ENCODE data around the gene CLTB.

The CLTB gene

GRCh38 chr5:176369934-176370711, 46.2 kb downstream of the CLTB start:
- TF ChIP-seq, protein P1, sequence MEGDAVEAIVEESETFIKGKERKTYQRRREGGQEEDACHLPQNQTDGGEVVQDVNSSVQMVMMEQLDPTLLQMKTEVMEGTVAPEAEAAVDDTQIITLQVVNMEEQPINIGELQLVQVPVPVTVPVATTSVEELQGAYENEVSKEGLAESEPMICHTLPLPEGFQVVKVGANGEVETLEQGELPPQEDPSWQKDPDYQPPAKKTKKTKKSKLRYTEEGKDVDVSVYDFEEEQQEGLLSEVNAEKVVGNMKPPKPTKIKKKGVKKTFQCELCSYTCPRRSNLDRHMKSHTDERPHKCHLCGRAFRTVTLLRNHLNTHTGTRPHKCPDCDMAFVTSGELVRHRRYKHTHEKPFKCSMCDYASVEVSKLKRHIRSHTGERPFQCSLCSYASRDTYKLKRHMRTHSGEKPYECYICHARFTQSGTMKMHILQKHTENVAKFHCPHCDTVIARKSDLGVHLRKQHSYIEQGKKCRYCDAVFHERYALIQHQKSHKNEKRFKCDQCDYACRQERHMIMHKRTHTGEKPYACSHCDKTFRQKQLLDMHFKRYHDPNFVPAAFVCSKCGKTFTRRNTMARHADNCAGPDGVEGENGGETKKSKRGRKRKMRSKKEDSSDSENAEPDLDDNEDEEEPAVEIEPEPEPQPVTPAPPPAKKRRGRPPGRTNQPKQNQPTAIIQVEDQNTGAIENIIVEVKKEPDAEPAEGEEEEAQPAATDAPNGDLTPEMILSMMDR (IDR thresholded peaks at IDR 0.05; ENCODE audit: insufficient read depth, low read depth, low read length, missing control alignments) = no peak
- no peak for DNase-seq (ENCODE audit: low read depth)
- H3K4me3 ChIP-seq (ENCODE audit: low read depth, low read length) = no peak overlapping the region

- DNase-seq (ENCODE audit: low read depth) = no peak
- TF ChIP-seq, protein P1 (IDR thresholded peaks at IDR 0.05; ENCODE audit: insufficient read depth, low read depth, low read length, missing control alignments) = no peak
- no peak overlapping the region for H3K4me3 ChIP-seq (ENCODE audit: low read depth, low read length)
Measured at GRCh38 chr5:176368726-176369125, 47.6 kb downstream of the CLTB start.

DNA sequence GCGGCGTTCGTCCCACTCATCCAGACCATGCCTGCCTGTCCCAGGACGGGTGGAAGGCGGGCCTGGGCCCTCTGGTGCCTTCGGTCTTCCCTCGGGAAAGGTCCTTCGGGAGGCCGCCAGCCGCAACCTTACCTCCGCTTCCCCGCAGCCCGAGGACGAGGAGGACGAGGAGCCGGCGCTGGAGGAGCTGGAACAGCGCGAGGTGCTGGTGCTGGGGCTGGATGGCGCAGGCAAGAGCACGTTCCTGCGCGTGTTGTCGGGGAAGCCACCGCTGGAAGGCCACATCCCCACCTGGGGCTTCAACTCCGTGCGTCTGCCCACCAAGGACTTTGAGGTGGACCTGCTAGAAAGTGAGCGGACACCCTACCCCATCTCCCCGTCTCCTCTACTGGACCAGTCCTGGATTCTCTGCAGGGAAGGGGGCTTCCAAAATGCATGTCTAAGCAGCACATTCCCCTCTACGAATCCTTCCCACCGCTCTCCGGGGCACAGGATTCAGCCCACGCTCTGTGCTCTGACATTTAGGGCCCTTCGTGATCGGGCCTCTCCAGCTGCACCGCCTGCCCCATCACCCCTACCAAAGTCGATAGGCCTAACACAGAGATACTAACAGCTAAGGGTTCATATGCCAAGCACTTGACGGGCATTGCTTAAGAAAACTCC, 50.0 kb downstream of the CLTB start:
- H3K4me3 ChIP-seq (ENCODE audit: low read depth, low read length) = peak overlapping the region; percentile 63
- TF ChIP-seq, protein P1 (IDR thresholded peaks at IDR 0.05; ENCODE audit: insufficient read depth, low read depth, low read length, missing control alignments) = no peak
- no peak for DNase-seq (ENCODE audit: low read depth)

DNA sequence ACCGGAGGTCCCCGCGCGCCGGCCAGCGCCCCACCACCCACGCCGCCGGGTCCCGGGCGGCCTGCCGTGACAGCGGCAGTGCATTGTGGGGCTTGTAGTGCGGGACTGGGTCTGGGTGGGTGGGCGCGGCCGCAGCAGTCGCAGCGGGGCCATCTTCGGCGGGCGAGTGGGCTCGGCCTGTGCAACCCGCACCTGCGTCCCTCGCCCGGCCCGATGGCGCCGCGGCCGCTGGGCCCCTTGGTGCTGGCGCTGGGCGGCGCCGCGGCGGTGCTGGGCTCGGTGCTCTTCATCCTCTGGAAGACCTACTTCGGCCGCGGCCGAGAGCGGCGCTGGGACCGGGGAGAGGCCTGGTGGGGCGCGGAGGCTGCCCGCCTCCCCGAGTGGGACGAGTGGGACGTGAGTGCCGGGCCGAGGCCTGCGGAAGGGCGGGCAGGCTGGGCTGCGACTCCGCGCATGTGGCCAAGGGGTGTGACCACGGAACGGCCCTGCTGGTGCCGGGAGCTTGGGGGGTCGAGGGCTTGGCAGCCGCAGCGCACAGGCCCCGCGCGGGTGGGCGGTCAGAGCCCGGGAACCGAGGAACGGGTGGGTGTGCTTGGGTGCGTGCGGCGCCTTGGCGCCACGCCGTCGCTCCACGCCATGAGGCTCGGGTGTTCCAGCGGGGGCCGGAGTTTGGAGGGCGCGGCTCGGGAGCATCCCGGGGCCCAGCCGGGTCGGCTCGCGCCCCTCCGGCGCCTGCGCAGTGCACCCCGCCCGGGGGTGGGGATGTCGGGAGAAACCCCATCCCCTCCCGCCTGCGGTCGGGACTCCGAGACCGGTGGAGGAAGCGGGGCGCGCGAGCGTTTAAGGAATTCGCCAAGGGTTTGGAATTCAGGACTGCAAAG, 50.7 kb downstream of the CLTB start, which contains the start of gene ARL10:
Gene ARL10, plus strand, starts transcription at position 137 of the 881 bp plus-strand sequence. Its CDS starts 77 bp downstream, at position 214.
- TF ChIP-seq, protein P1 (IDR thresholded peaks at IDR 0.05; ENCODE audit: insufficient read depth, low read depth, low read length, missing control alignments) = no peak
- peak within 1 kb of the TSS; percentile 63 for H3K4me3 ChIP-seq (ENCODE audit: low read depth, low read length)
- peak; percentile 51 for DNase-seq (ENCODE audit: low read depth)

- H3K4me3 ChIP-seq (ENCODE audit: low read depth, low read length) = peak overlapping the region; percentile 63
- TF ChIP-seq, protein P1 (IDR thresholded peaks at IDR 0.05; ENCODE audit: insufficient read depth, low read depth, low read length, missing control alignments) = no peak
- no peak for DNase-seq (ENCODE audit: low read depth)
Measured at GRCh38 chr5:176364765-176365350, 51.5 kb downstream of the CLTB start.

GRCh38 chr5:176362233-176362490, 54.2 kb downstream of the CLTB start:
- TF ChIP-seq, protein P1 (IDR thresholded peaks at IDR 0.05; ENCODE audit: insufficient read depth, low read depth, low read length, missing control alignments) = no peak
- DNase-seq (ENCODE audit: low read depth) = no peak
- H3K4me3 ChIP-seq (ENCODE audit: low read depth, low read length) = peak overlapping the region; percentile 93

Measured in GM12865 (cell line).